HG03097 (cell line): ENCODE data around the gene CBX5.
"Not testable (repeated sequence)": the region's sequence is repeated elsewhere in the genome, so short reads cannot be mapped to it uniquely, and the experiment has no call there.

Experiments used
- ATAC-seq: cut with Tn5 transposase; IDR thresholded peaks from one replicate; pipeline ENCODE4 v1.9.1; 2021; ENCODE audit not compliant: unreplicated experiment, low FRiP score

The CBX5 gene

DNA sequence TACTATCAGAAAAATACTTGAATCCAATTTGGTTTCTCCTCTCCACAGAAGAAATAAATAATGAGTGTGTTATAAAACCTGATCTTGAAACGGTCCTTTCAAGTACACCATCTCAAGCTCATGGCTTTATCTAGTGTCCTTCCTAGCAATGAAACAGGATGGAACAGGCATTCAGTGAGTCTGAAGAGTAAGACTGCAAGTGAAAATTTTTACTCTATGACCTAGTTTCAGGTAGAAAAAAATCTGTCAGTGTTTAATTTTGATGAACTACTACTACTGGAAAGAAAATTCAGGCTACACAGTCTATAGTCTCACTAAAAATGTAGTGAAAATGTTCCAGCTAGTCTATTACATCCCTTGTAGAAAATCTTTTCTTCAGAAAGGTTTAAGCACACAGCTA, 7.7 kb downstream of the CBX5 start:
- ATAC-seq: no peak

DNA sequence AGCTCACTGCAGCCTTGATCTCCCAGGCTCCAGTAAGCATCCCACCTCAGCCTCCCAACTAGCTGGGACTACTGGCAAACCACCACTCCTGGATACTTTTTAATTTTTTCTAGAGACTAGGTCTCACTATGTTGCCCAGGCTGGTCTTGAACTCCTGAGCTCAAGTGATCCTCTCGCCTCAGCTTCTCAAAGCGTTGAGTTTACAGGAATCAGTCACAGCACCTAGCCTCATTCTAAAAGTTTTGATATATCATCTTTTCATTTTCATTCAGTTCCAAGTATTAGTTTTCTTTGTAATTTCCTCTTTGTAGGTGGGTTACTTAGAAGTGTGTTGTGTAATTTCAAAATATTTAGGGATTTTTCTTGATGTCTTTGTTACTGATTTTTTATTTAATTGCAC, 9.6 kb downstream of the CBX5 start:
- no peak for ATAC-seq

DNA sequence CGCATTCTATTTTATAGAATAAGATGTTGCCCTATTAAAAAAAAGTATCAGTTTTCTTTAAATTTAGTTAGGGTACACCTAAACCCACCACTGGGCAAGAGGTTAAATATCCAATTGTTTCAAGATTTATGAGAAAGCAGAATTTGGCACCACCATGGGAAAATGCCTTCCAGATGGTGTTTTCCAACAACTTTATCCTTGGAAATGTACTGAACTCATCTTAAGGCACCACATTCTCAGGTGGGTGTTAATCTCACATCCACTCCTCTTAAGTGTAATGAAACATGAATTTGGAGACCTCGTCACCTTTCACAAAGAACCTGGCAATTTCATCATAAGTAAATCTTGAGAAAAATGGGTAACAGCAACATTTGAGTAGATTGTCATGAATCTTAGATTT, 13.1 kb downstream of the CBX5 start:
- no peak for ATAC-seq

DNA sequence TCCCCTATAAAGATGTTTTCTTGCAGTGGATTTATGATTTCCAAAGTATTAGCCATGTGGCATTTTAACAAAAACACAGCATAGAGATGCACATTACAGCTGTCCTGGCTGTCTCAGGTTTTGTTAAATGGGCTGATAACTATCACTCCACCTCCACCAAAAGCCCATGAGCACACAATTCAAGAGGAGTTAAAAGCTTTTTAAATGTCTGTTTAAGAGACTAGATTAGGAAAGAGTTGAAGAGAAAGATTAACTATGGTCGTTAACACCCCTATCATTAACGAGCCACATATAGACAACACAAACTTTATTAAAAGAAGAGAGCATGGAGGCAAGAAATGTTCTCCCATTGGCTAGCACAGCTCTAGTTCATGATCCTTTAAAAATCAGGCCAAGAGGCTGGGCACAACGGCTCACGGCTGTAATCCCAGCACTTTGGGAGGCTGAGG, 14.5 kb downstream of the CBX5 start:
- ATAC-seq: no peak

DNA sequence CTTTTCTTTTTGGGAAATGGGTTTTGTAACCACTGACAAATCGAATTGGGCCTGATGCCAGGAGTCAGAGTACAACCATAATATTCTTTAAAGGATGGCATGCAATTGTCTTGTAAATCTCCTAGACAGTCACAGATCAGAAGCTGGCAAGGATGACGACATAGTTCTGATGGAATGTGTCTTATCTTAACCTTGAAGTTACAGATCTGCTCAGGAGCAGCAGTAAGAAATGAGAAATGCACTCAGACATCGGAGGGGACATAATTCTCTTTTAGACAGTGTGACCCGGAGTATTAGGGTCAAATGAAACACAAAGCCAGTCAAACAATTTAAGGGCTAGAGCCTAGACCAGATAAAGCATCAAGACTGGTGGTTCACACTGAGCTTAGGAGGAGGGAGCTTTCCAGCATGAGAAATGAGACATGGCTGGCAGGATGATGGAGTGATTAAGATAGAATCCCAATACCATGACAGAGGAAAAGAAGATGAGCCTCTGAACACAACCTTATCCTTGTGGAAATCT, 17.5 kb downstream of the CBX5 start:
- ATAC-seq: no peak

GRCh38 chr12:54261815-54262402, 18.0 kb downstream of the CBX5 start:
- no peak for ATAC-seq

GRCh38 chr12:54259194-54260011, 20.5 kb downstream of the CBX5 start:
- ATAC-seq: peak; percentile 67

GRCh38 chr12:54258201-54258681, 21.7 kb downstream of the CBX5 start:
- no peak for ATAC-seq

DNA sequence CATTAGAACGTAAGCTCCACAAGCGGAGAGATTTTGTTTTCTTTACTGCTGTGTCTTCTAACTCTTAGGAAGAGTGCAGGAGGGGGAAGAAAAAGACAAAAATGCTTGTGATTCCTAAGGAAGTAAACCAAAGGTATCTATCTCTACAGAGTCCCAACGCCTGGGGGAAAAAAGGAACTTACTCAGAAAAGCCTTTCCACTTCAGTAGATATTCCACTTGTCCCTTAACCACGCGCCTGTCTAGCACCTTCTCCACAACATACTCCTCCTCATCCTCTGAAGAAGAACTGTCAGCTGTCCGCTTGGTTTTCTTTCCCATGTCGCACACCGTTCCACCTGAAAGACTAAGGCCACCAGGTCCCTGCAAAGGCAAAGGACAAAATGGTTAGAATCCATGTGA, 22.6 kb downstream of the CBX5 start:
- ATAC-seq: no peak

- no peak for ATAC-seq
Measured at GRCh38 chr12:54253240-54253639, 26.7 kb downstream of the CBX5 start.

- no peak for ATAC-seq
Measured at GRCh38 chr12:54251667-54252284, 28.1 kb downstream of the CBX5 start.

DNA sequence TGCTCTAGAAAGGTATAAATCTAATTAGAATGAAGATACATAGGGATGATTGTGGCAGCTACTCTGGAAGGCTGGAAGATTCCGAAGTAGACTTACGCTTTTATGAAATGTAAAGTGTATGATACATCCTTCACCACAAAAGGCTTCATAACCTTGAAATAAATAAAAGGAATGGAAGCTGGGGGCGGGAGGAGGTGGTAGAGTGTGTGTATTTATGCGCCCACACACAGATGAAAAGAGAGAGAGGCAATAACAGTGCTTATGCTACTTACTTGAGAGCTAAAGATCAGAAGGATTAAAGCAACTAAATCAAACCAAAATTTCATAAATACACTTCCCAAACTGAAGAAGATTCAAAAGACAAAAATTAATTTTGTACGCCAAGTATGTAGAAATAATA, 30.4 kb downstream of the CBX5 start:
- ATAC-seq: no peak

- ATAC-seq: no peak
Measured at GRCh38 chr12:54246011-54246641, 33.8 kb downstream of the CBX5 start.

DNA sequence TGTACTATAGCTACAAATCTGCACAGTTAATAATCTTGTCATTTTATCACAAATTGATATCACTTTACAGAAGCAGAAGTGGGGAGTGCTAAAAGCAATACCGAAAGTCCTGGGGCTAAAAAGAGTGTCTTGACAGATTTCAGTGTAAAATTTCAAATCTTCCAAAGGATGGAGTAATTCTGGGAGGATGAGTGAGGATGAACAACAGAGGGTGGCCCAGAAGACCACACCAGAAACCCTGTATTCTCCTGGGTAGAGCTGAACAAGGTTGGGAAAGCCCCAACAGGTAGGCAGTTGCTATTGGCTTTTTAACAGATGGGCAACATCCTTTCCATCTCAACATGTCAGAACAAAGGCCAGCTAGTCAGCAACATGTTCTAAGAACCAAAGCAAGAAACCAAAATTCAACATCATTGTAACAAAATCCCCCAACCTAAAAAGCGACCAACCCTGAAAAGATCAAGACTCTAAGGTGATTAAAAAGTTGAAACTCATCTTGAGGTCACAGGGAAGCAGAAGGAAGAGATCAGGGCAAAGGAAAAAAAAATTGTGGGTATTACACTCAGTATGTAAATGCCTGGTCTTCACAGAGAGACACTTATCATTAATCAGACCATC, 38.8 kb downstream of the CBX5 start:
- ATAC-seq: no peak

GRCh38 chr12:54240129-54240528, 39.8 kb downstream of the CBX5 start:
- ATAC-seq: no peak

GRCh38 chr12:54239620-54240019, 40.3 kb downstream of the CBX5 start:
- no peak for ATAC-seq

DNA sequence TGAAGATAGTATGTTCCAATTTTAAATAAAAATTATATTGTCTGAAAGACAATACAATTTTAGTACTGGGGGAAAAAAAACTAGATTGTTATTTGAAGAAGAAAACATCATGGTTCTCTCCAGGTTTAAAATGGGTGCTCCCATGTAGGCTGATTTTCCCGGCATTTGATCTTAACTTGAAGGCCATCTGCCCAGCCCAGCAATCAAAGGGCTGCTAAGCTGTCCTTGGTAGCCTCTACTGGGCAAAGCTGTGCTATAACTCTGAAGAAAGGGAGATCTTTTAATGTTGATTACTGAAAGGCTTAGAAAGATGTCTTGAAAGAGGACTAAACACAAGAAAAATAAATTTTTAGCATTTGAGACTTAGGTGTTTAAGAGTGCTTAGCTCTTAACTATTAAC, 41.4 kb downstream of the CBX5 start:
- no peak for ATAC-seq

DNA sequence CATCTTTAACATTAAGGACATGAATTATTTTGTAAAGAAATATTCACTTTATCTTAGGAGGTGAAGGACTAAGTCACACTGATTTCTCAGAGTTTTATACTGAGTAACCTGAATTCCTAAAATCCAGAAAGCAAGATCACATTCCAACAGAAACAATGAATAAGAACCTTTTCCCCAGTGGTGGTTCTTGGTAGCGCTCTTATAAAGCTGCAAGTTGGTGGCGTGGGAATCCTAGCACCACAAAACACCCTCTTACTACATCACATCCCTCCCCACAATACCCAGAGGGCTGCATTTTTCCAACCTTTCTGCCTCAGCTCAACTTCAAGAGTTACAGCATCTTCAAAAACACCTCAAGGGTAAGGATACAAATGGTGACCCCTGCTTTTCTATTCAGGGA, 47.1 kb downstream of the CBX5 start:
- no peak for ATAC-seq

DNA sequence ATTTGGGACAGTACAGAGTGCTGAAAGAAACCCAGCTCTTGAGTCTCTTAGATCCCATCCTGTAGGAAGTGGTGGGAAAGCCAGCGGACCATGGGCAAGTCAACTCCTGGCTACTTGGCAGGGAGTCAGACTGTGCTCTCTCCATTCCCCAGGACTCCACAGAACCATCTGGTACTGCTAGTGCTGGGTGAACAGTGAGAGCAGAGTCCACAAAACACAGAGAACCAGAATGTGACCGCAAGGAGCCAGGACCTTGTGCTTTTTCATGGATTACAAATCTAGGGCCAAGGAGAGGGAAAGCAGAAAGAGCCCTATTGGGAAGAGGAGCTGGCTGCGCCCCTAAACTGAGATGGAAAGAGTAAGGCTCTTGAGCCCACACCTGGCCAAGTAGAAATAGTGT, 48.7 kb downstream of the CBX5 start:
- ATAC-seq: not testable (repeated sequence)

- no peak for ATAC-seq
Measured at GRCh38 chr12:54230555-54230954, 49.4 kb downstream of the CBX5 start.
